ENCODE results near the gene FAM89B.

FAM89B gene

DNA sequence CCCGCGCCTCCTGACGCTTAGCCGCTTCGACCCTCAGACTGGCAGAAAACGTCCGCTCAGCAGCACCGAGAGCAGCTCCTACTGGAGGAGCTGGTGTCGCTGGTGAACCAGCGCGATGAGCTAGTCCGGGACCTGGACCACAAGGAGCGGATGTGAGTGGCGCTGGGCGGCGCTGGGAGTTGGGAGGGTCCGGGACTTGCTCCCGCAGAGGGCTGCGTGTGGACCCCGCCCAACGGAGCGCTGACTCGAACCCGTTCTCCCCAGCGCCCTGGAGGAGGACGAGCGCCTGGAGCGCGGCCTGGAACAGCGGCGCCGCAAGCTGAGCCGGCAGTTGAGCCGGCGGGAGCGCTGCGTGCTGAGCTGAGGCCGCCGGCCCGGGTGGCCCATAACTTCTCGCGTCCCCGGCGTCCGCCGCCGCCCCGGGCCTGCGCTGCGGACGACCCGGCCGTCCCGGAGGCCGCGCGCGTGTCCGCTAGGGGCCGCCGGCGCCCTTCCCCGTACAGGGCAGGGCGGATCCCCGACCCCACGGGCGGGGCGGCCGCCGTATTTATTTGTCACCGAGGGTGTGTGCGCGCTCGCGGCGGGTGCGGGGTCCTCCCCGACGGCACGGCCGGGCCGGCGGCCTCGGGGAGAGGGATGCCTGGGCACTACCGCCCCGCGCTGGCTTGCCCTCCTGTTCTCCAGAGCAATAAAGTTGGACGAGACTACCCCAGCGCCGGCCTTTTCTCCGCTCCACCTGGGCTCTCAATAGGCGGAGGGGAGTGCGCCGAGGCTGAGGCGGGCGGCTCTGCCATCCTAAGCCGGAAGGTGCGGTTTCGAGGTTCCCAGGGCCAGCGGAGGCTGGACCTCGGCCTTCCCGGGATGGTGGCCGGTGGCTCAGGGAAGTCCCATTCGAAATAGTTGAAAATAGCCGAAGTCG lies 19.9 kb downstream of the FAM89B start:
- no peak for DNase-seq

DNA sequence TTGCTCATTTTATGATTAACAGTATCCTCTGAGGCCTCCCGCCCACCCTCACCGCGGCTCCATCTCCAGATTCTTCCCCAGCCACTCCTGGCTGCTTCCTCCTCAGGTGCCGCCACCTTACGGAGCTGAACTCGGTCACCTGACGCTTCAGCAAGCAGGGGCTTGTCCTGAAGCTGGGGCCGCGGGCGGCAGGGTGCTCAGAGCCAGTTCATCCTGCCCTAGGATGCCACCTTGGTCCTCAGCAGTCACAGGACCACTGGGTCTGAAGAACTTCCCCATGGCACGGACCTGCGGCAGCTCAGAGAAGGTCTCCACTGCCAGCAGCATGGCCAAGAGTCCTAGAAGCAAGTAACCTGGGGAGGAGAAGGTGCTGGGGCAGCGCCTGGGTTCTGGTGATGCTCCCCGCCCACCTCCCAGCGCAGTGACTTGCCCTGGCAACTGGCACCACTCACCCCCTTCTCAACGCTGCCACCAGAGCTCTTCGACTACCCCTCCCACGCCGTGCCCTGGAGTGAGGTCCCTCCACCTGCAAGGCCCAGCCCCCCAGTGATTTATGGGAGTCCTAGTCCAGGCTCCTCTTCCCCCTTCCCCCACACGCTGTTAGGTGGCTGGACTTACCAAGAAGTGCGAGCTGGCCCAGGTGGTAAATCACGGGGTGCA lies 20.6 kb downstream of the FAM89B start:
- DNase-seq: no peak

DNA sequence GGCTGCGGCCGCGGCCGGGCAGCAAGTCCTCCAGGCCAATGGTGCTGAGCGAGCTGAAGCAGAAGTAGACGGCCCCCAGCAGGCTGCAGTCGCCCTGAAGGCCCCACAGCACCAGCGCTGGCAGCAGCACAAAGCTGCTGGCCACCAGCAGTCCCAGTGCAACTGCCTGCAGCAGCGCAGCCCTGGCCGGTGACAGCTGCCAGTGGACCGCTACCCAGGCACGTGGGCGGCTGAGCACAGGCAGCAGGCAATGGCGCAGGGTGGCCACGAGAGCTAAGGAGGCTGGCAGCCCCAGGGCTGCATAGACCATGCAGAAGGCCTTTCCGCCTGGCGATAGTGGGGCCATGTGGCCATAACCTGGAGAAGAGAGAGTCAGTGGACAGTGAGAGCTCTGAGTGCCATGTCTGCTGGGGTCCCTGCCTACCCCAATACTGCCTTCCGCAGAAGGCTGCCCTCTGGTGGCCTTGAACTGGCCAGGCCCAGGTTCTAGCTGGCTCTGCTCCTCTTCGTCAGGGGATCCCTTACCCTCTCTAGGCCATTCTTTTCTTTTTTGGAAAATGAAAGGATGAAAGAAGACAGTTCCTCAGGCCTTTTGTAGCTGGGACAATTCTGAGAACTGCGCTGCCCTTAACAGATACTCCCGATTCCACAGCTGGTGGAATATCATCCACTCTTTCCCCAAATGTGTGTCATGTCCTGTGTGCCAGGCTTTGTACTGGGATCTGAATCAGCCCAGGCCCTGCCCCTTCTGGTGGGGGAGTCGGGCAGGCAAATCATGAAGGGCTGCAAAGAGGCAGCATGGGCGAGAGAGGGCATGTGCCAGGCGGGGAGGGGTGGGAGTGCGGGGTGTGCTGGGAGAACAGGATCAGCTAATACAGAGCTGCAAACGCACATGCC lies 21.4 kb downstream of the FAM89B start:
- DNase-seq: peak; percentile 42

DNA sequence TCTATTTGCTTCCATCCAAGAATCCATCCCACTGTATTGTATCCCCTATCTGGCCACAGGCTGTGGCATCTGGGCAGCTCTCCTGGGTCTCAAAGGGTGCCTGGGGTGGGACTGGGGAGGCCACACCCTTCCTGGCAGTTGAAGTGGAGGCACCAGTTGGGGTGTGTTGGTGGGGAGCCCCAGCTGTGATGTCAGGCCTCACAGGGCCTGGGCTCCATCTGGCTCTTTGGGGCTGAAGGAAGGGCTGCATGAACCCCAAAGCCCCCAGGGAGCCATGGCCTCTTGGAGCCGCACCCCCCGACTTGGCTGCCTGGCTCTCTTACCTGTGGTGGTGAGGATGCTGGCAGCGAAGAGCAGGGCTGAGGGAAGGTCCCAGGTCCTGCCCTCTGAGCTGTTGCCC lies 22.8 kb downstream of the FAM89B start:
- no peak for DNase-seq

DNA sequence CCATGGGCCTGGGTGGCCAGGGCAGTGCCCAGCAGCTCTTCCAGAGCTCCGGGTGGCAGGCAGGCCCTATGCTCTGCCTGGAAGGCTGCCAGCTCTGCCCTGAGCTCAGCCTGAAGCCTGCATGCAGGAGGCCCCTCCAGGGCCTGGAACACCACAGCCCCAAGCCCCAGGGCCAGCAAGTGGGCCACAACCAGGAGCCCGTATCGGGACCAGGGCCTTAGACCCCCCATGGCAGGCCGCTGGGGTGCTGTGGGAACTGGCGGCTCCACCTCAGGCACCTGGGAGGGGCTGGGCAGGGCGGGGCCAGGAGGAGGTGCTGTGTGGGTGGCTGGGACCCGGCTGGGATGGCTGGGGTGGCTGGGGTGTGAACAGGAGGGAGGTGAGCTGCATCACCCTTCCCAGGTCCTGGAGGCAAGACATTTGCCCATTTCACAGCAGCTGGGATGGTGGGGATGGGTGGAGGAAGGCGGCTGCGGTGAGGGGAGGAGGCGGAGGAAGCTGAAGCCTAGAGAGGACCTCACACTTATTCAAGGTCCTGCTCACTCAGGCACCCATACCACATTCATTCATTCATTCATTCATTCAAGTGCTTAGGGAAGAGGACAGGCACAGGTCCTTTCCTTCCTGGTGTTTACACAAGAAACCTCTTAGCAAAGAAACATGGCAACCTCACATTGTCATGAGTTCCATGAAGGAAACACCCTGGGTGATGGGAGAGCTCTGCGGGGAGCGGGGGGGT lies 23.4 kb downstream of the FAM89B start, which contains the start of gene KCNK7:
Gene KCNK7 (minus strand): TSS at position 258 of the 739 bp plus-strand sequence. CDS start 28 bp downstream, at position 230.
- DNase-seq: no peak

DNA sequence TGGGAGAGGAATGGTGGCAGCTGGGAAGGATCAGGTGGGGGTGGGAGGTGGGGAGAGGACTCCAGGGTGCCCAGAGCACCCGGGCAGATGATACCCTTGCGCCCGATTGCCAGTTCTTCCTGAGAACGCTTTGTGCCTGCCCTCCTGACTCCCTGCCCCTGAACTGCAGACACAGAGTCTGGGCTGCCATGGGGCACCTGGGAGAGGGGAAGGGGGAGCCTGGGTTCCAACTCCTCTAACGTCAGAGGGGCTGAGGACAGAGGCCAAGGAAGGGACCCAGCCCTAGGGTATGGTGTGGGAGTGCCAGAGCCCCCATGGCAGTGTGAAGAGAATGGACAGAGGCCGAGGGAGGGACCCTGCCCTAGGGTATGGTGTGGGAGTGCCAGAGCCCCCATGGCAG lies 24.2 kb downstream of the FAM89B start:
- no peak for DNase-seq

DNA sequence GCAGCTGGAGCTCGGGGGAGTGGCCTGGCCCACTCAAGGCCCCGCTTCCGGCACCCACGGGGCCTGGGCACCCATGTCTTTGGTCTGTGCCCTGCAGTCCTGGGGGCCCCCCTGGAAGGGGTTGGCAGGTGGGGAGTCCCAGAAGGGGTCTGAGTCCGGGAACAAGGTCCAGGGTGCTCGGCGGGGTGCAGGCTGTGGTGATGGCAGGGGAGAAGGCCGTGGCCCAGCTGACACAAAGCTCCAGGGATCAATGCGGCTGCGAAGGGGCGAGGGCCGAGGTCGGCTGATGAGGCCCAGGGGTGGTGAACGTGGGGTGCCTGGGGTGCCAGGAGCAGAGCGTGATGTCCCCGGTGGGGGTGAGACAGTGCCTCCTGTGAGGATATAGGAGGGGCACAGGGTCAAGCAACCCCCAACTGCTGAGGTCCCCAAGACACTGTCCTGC lies 25.9 kb downstream of the FAM89B start:
- no peak for DNase-seq

DNA sequence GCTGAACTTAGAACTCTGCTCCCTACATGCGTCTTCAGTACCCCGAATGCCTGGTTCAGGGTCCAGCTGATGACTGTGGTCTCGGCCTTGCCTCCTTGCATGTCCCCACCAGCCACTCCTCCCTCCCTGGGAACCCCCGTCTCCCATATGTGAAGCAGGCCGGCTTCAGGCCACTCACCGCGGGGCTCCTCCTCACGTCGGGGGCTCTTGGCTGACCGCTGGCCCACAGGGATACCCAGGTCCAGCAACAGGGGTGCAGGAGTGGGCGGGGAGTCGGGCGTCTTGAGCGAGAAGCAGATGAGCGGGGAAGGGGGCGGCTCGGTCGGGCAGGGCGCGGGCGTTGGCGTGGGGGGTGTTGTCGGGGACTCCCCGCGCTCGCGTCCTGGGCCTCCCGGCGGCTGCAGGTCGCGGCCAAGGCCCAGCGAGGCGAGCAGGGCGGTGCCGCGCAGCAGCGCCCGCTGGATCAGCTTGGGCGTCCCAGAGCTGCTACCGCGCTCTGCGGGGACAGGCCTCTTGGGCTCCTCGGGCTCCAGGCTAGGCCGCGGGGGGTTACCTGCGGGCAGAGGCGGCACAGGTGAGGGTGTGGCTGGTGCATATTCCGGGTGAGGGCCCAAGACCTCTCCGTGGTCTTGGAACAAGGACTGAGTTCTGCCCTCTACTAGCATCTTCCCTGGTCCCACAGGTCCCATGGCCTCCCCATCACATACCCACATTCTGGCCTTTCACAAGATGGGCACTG lies 27.0 kb downstream of the FAM89B start:
- no peak for DNase-seq

DNA sequence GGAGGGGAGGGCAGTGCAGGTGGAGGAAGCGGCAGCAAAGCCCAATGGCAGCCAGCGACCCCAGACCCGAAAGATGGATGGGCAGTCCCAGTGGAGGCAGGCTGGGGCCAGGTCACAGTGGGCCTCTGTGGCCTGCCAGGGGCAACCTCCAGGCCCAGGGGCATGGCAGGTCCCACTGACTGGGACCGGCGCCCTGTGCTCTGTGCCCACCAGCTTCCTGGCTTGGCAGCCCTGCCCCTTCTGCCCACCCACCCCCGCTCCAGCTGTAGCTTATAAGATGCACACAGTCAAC lies 27.6 kb downstream of the FAM89B start:
- no peak for DNase-seq

DNA sequence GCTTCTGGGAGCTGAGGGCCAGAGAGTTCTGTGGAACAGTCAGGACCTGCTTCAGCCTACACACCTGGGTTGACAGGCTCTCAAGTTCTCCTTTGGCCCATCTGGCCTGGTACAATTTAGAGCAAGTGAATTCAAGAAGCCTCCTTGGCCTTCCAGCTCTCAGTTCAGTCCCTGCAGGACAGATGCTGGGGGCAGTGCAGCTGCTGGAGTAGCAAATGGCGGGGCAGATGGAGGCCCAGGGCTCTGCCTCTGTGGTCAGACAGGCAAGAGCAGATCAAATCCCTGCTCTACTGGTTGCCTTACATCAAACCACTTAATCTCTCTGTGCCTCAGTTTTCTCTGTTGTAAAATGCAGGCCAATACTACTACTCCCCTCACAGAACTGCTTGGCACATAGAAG lies 31.9 kb downstream of the FAM89B start:
- DNase-seq: no peak

DNA sequence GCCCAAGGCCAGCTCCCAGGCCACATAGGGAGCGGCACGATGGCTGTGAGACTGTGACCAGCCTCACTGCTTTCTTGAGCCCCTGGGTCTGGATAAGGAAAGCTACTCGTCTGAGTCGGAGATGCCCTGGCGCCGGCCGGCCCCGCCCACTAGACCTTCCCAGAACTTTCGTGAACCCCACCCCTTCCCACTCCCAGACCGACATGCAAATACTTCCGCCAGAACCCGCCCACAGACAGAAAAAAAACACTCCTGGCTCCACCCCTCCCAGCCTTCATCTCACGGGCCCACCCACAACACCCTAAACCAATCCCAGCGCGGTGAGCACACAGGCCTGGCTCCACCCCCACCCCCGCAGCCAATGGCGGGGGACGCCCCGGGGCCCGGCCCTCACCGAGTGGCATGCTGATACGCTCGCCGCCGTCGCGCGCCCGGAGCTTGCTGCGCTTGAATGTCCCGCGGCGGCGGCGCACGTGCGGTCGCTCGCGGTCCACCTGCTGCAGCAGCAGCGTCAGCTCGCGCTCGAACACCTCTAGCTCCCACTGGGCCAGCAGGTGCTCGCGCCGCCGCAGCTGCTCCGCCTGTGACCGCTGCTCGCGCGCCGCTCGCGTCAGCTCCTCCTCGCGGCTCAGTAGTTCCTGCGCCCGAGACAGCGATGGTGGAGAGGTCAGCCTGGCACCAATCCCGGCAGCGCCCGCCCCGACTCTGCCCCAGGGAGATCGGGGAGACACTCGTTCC lies 34.7 kb downstream of the FAM89B start:
- no peak for DNase-seq

DNA sequence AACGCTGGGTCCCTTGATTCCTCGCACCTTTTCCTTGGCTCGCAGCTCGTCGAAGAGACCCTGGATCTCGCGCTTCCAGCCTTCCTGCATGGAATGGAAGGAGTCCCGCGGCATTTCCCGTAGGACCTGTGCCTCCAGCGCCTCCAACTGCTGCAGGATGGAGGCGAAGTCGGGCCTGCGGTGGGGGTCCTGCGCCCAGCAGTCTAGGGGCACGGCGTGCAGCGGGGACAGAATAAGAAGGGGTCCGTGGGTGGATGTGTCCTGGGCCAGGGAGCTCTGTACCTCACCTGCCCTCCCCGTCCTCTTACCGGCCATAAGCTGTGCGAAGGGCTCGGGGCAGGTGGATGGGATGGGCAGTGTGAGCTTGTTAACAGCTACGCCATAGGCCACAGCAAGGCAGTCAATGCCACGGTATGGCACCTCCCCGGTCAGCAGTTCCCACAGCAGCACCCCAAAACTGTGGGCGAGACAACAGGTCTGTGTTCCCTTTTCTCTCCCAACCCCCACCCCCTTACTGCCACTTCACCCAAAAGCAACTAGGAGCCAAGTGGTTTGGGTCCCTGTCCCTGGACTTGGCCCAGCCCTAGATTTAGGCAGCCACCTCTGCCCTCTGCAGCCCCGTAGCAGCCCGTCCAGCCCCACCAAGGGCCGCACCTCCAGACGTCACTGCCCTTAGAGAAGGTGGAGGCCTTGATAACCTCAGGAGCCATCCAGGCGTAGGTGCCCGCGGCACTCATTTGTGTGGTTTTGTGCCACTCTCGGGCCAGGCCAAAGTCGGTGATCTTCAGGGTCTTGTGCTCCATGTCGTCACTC lies 35.5 kb downstream of the FAM89B start:
- DNase-seq: no peak

DNA sequence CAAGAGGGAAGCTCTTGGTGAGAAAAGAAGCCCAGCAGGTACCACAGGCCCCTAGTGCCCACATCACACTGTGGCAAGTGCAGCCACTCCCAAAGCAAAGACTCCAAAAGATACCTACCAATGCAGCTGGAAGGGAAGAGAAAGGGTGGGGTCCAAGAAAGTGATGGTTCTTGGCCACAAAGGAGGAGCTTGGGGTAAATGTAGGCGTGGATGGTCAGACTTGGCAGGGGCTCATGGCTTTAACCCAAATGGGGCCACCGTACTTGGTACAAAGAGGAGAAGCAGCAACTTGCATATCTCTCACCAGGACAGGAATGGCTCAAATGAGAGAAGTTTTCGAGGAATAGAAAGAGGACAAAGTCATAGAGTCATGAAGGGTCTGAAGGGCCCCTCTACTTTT lies 36.9 kb downstream of the FAM89B start:
- no peak for DNase-seq

DNA sequence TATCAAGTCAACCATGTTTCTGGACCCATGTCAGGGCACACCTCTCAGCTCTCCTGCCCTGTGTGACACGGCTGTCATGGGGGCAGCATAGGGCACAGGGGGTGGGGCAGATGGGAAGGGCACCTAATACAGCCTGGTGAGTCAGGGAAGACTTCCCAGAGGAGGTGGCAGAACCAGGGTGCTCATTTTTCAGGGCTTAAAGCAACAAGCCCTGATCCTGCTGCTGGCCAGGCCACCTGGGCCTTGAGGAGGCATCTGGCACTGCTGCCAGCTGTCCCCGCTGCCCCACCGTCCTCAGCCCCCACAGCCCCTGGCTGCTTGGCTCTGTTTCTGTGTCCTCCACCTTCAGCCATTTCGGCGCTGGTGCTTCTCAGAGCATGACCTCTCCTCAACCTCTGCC lies 37.3 kb downstream of the FAM89B start:
- no peak for DNase-seq

DNA sequence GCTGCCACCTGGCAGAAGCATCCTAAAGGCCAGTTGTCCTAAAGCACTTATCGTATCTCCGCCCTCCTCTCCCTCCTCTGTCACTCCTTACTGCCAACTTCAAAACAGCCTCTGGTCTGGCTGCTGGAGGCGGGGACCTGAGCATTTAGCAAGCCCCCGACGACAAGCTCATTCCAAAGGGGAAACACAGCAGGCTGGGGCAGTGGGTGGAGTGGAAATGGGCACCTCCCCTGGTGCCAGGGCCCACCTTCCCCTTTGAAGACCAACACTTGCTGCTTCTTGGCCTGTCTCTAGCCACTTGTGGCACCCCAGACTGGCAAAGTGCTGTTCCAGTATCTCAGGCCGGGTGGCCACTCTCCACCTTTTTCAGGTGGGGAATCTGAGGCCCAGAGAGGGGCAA lies 38.1 kb downstream of the FAM89B start:
- DNase-seq: no peak

DNA sequence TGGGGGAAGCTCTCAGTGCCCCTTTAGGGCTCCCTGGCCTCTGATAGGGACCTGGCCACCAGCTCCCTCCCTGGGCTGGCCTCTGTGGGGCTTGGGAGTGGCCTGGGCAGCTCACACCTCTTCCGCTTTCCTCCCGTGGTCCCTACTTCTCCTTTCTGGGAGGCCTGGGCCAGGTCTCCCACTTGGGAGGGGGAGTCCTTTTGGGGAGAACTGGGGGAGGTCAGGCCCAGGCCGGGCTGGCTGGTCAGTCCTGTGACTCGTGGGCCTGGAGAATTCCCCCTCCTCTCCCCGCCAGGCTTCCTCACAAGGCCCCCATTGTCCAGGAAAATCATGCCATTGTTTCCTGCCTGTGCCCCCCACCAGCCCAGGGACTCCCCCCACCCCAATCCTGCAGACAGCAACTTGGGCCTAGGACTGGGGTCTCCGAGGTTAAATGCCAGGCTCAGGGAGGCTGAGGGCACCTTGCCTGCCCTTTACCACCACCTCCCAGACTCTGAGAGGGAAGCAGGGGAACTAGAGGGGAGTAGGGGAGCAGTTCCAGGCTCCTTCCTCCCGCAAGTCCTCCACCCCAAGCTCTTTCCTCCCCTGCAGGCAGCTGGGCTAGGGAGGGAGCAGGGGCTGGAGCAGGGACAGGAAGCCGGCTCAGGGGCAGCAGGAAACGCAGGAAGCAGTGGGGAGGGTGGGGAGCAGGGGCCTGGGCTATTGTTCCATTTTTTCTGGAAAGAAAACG lies 38.9 kb downstream of the FAM89B start:
- no peak for DNase-seq

DNA sequence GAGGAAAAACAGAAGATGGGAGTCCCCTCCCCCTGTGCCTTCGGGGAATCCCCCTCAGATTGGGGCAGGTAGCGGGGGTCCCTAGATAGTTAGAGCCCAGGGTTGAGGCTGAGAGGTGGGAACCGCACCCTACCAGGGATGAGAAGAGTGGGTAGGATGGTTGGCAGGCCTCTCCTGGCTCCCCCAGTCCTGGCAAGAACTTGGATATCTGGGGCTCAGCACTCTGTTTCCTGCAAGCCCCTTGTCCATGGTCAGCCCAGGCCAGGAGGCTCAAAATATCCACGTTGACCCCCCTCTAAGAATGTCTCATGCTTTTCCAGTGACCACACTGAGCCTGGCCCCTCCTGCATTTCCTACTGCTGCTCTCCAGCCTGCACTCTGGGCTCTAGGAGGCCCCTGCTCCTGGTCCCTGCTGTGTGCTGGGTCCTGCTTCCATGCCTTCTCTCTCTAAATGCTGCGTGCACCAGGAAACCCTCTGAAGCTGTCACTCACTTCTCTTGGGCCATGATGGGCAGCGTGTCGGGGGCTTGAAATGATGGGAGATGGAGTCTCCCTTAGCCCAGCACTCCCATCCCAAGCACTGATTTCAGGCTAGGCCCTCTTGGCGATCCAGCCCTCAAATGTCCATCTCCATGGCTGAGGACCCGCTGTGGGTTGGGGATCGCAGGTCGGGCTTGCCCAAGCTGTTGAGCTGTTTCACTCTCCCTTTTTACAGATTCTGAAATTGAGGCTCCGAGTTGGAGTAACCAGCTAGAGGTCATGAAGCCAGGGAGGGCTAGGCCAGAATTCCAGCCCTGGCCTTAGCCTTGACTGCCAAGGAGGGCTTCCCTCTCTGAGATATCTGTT lies 39.6 kb downstream of the FAM89B start:
- DNase-seq: no peak

DNA sequence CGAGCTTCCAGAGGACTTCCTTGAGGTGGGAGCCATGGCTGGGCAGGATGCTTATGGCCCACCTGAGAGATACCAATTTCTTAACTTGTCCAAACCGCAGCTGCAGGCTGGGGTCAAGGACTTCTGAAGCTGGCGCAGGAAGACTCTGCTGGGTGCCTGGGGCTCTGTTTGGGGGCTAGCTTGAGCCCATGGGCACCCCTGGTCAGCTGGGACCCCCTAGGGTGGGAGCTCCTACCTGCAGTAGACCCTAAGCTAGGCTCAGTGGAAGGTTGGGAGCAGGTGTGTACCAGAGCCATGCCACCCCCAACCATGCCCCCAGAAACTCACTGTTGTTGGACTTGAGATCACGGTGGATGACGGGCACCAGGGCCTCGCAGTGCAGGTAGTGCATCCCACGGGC lies 40.4 kb downstream of the FAM89B start:
- no peak for DNase-seq

All from effector CD8-positive, alpha-beta T cell (primary cell).